Ectodermal cell (in vitro differentiated cells): Measurements from ENCODE around the gene CBX8.
A peak's percentile ranks its signal among the peaks of the same experiment; 100 is the strongest.

ENCODE experiments used
- H3K27ac ChIP-seq: 2 replicates; pipeline ENCODE4 v1.7.0; 2013; ENCODE audit warnings: mild to moderate bottlenecking, low read depth, low read length; ENCODE audit not compliant: insufficient read depth, poor library complexity, severe bottlenecking
- H3K27me3 ChIP-seq: 2 replicates; pipeline ENCODE4 v1.7.0; 2013; ENCODE audit warnings: mild to moderate bottlenecking, low read length; ENCODE audit not compliant: insufficient read depth, control insufficient read depth, poor library complexity, severe bottlenecking
- H3K36me3 ChIP-seq: one replicate; pipeline ENCODE4 v1.7.0; 2013; ENCODE audit warnings: low read length; ENCODE audit not compliant: control insufficient read depth, insufficient read depth
- H3K4me1 ChIP-seq: one replicate; pipeline ENCODE4 v1.7.0; 2013; ENCODE audit warnings: low read length; ENCODE audit not compliant: control insufficient read depth, insufficient read depth
- H3K4me3 ChIP-seq: 2 replicates; pipeline ENCODE4 v1.7.0; 2013; ENCODE audit warnings: low read depth, low read length, control low read depth; ENCODE audit not compliant: insufficient read depth
- H3K9me3 ChIP-seq: 2 replicates; pipeline ENCODE4 v1.7.0; 2013; ENCODE audit warnings: mild to moderate bottlenecking, low read length, moderate library complexity; ENCODE audit not compliant: control insufficient read depth
- WGBS, 2 experiments: methylation state at CpG; one replicate each; pipeline ENCODE4 v1.1.7; 2013; ENCODE audit warnings: missing lambda C conversion rate in 2 of 2; 5-methylcytosine and 5-hydroxymethylcytosine counted together

Gene CBX8

DNA sequence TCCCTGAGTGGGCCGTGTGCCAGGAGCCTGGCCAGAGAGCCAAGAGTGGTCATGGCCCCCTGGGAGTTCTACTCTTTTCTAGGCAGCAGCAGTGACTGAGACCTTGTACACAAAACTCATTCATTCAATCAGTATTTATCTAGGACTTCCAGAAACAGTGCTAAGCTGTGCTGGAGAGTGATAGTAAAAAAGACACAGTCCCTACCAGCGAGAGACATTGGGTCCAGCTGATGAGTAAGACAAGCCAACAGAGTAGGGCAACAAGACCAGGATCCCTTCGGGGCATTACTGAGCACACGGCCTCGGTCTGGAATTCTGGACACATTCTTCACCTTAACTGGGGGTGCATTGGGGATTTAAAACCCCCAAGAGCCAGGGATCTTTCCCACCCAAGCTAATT lies 22.2 kb upstream of the CBX8 start:
- H3K27me3 ChIP-seq, result peaks cover 87% of the 10 kb centered on the region
- H3K4me3 ChIP-seq, result no peak overlapping the region
- 86 to 88% methylated on average over 5 of the region's 5 CpGs for WGBS, 2 experiments
- no peak overlapping the region for H3K27ac ChIP-seq
- no peaks in the 10 kb centered on the region for H3K9me3 ChIP-seq
- no peaks in the 10 kb centered on the region for H3K36me3 ChIP-seq
- peaks cover 8% of the 10 kb centered on the region for H3K4me1 ChIP-seq

- Histone ChIP-seq H3K36me3 (no peaks in the 10 kb centered on the region), H3K9me3 (no peaks in the 10 kb centered on the region), H3K4me3 (no peak overlapping the region), H3K4me1 (peaks cover 8% of the 10 kb centered on the region), H3K27ac (no peak overlapping the region), H3K27me3 (peaks cover 93% of the 10 kb centered on the region)
- WGBS, 2 experiments, result 86 to 88% methylated on average over 12 of the region's 12 CpGs
Measured at GRCh38 chr17:79818026-79818758, 21.3 kb upstream of the CBX8 start.

DNA sequence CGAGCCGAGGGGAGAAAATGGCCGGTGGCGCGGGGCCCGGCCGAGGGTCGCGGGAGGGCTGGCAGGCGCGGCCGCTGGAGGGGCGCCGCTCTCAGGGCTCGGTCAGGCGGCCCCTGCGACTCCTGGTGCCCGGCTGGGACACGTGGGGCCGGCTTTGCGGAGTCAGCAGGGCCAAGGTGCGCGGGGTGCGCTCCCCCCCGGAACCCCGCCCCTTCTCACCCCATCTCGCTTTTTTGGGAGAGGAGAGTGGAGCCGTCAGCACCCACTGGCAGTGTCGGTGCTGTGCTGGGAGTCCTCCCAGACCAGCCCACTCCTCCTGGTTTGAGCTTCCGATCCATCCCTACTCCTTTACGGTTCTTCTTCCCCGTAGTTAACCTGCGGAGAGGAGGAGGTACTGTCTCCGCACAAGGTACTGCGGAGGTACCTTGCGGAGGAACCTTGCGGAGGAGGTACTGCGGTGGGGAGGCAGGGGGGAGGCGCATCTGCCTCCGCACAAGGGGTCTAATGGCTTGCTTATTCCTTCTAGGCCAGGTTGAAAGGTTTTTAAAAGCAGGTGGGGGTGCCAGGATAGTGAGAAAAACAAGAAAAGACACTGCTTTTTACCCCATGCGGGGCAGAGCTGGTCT lies 19.1 kb upstream of the CBX8 start:
- no peaks in the 10 kb centered on the region for H3K36me3 ChIP-seq
- H3K27me3 ChIP-seq, result peaks cover 97% of the 10 kb centered on the region
- WGBS, 2 experiments, result 5 to 6% methylated on average over 41 of the region's 41 CpGs
- no peaks in the 10 kb centered on the region for H3K9me3 ChIP-seq
- peaks cover 22% of the 10 kb centered on the region for H3K4me1 ChIP-seq
- no peak overlapping the region for H3K4me3 ChIP-seq
- no peak overlapping the region for H3K27ac ChIP-seq

DNA sequence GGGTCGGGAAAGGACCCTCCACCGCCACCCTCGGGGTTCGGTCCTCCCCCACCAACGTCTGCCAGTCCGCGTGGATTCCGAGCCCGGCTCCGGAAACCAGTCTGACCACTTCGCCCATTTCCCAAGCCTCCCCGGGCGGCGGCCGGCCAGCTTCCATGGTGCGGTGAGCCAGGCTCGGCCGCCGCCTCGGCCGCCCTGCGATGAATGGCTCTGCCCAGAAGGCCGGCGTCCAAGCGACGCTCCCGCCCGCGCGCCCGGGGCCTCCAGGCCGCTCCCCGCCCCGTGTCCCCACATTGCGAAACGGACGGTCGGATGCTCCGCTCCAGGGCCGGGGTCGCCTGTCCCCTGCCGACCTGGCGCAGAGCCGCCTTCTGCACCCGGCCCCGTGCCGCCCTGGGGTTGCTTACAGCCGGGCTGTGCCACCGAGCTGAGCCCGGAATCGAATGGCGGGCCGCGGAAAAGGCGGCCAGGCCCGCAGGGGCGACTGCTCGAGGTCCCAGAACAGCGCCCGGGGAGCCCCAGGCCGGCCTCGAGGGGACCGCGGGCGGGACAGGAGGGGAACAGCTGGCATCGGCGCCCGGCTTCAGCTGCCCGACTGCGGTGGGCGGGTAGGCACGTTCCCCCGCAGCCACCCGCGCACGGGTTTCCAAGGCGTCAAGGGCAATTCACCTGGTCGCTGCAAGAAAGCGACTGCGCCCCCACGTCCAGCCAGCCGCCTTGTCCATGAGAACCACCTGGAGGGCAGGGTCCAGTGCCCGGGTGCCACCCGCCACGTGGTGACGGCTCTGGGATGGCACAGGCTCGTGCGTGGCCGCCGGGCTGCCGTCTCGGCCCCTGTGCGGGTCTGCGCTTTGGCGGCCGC lies 18.3 kb upstream of the CBX8 start:
- H3K27me3 ChIP-seq, result peaks cover 97% of the 10 kb centered on the region
- no peak overlapping the region for H3K4me3 ChIP-seq
- no peak overlapping the region for H3K27ac ChIP-seq
- no peaks in the 10 kb centered on the region for H3K9me3 ChIP-seq
- WGBS, 2 experiments, result 3% methylated on average over 96 of the region's 96 CpGs
- H3K4me1 ChIP-seq, result peaks cover 22% of the 10 kb centered on the region
- no peaks in the 10 kb centered on the region for H3K36me3 ChIP-seq

GRCh38 chr17:79814127-79814973 lies 17.5 kb upstream of the CBX8 start:
- 3 to 4% methylated on average over 43 of the region's 43 CpGs for WGBS, 2 experiments
- peaks cover 25% of the 10 kb centered on the region for H3K4me1 ChIP-seq
- no peak overlapping the region for H3K27ac ChIP-seq
- no peaks in the 10 kb centered on the region for H3K36me3 ChIP-seq
- no peaks in the 10 kb centered on the region for H3K9me3 ChIP-seq
- peaks cover 96% of the 10 kb centered on the region for H3K27me3 ChIP-seq
- no peak overlapping the region for H3K4me3 ChIP-seq

GRCh38 chr17:79813297-79814126 lies 16.6 kb upstream of the CBX8 start:
- Histone ChIP-seq H3K4me3 (peak overlapping the region; percentile 24), H3K9me3 (no peaks in the 10 kb centered on the region), H3K36me3 (no peaks in the 10 kb centered on the region), H3K27ac (no peak overlapping the region), H3K4me1 (peaks cover 33% of the 10 kb centered on the region), H3K27me3 (peaks cover 96% of the 10 kb centered on the region)
- WGBS, 2 experiments, result 0% methylated on average over 89 of the region's 89 CpGs

GRCh38 chr17:79812353-79813258 lies 15.7 kb upstream of the CBX8 start:
- no peaks in the 10 kb centered on the region for H3K36me3 ChIP-seq
- WGBS, 2 experiments, result 3% methylated on average over 72 of the region's 72 CpGs
- peak overlapping the region; percentile 24 for H3K4me3 ChIP-seq
- H3K4me1 ChIP-seq, result peaks cover 34% of the 10 kb centered on the region
- H3K27ac ChIP-seq, result no peak overlapping the region
- H3K27me3 ChIP-seq, result peaks cover 96% of the 10 kb centered on the region
- H3K9me3 ChIP-seq, result no peaks in the 10 kb centered on the region

DNA sequence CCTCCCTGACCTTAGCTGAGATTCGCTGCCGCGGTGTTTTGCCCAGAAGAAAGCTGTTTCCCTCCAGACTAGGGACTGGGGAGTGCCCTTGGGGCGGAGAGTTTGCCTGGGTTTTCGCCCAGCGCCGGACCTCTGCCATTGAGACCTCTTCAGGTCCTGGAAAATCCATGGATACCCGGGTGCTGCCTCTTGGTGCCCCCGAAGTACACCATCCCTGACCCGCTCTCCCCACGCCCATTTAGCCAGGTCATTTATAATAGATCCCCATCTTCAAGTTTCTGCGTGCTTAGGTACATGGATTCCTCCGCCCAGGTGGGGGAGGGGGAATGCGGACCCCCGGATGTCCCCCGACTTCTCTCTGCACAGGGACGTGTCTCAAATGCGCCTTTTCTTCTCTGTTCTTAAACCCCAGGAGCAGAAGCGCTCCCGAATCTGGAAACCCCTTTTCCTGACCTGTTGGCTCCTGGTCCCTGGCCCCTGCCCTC lies 15.0 kb upstream of the CBX8 start:
- Histone ChIP-seq H3K4me3 (no peak overlapping the region), H3K27ac (no peak overlapping the region), H3K9me3 (no peaks in the 10 kb centered on the region), H3K36me3 (no peaks in the 10 kb centered on the region), H3K4me1 (peaks cover 34% of the 10 kb centered on the region), H3K27me3 (peaks cover 96% of the 10 kb centered on the region)
- WGBS, 2 experiments, result 2 to 3% methylated on average over 20 of the region's 20 CpGs
